Brain microvascular endothelial cell (primary cell): ENCODE data around the gene MYL6B.

Source experiments
- DNase-seq: peaks from one replicate; pipeline ENCODE4 v3.0.0-alpha.2; 2020
- H3K27ac ChIP-seq: fragments of 250-450 bp; sonication (Bioruptor Pico); 2 replicates; pipeline ENCODE4 v1.5.1; 2020; ENCODE audit warnings: mild to moderate bottlenecking, moderate library complexity
- H3K27me3 ChIP-seq: fragments of 250-450 bp; sonication (Bioruptor Pico); replicated peaks from 2 replicates; pipeline ENCODE4 v1.5.1; 2020; ENCODE audit warnings: mild to moderate bottlenecking
- H3K36me3 ChIP-seq: fragments of 250-450 bp; sonication (Bioruptor Pico); replicated peaks from 2 replicates; pipeline ENCODE4 v1.5.1; 2020; ENCODE audit warnings: mild to moderate bottlenecking
- H3K4me3 ChIP-seq: 2 replicates; pipeline ENCODE4 v1.5.1; 2011; ENCODE audit warnings: low read depth, mild to moderate bottlenecking, control low read depth, low read length, moderate library complexity
- in situ Hi-C: cut with HindIII; loops from 2 replicates; pipeline ENCODE4 v1.10.0; 2017; ENCODE audit warnings: low sequenced_read_pairs, low pct_ligation_motif_present
- TF ChIP-seq, protein P1 (sequence below): IDR thresholded peaks from 2 replicates; pipeline ENCODE4 v1.5.1; 2011; ENCODE audit warnings: low read depth, mild to moderate bottlenecking, moderate library complexity, low read length, control low read depth, inconsistent platforms; ENCODE audit errors: missing control alignments

Gene MYL6B

DNA sequence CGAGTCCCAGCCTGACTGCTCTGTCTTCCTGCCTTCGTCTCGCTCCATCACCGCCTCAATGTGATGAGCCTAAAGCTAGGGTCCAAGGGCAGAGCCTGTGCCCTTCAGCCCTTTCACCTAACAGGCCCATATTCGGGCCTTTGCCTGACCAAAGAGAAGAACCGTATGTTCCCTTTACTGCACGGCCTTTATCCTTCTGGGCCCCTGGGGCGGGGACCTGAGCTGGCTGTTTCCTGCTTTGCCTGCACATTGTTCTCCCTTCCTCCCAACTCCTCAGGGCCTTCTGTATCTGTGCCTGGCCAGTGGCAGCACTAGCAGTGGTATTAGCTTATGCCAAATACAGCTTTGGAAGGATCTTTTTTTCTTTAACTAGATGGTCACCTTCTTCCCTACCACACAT is 8.5 kb upstream of the MYL6B start:
- Histone ChIP-seq H3K36me3 (peaks cover 46% of the 10 kb centered on the region), H3K4me3 (no peak overlapping the region)

DNA sequence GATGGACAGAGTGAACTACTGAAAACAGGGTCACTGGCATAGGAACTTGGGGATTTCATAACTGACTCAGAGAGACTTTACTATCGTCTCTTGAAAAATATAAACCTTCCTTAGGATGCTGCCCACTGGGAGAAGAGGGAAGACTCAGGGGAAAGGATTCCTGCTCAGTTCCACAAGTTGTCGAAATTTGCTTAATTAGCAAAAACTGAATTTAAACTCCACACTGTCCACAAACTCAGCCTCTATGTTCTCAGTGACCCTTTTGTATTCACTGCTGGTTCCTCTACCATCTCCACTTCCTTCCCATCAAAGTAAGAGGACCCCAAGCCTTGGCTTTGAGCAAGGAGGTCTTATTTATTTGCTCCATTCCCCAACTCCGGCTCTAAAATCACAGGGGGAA is 7.2 kb upstream of the MYL6B start:
- H3K4me3 ChIP-seq: no peak overlapping the region
- no peak overlapping the region for H3K27ac ChIP-seq
- peaks cover 35% of the 10 kb centered on the region for H3K36me3 ChIP-seq
- DNase-seq: no peak
- TF ChIP-seq, protein P1, sequence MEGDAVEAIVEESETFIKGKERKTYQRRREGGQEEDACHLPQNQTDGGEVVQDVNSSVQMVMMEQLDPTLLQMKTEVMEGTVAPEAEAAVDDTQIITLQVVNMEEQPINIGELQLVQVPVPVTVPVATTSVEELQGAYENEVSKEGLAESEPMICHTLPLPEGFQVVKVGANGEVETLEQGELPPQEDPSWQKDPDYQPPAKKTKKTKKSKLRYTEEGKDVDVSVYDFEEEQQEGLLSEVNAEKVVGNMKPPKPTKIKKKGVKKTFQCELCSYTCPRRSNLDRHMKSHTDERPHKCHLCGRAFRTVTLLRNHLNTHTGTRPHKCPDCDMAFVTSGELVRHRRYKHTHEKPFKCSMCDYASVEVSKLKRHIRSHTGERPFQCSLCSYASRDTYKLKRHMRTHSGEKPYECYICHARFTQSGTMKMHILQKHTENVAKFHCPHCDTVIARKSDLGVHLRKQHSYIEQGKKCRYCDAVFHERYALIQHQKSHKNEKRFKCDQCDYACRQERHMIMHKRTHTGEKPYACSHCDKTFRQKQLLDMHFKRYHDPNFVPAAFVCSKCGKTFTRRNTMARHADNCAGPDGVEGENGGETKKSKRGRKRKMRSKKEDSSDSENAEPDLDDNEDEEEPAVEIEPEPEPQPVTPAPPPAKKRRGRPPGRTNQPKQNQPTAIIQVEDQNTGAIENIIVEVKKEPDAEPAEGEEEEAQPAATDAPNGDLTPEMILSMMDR: no peak
- in situ Hi-C loops: no loop called here
- H3K27me3 ChIP-seq: no peaks in the 10 kb centered on the region

More for the DNA sequence above, 8.5 kb upstream of the MYL6B start:
- Histone ChIP-seq H3K27me3 (no peaks in the 10 kb centered on the region), H3K27ac (no peak overlapping the region)
- in situ Hi-C loops: no loop called here
- TF ChIP-seq, protein P1: no peak
- DNase-seq: no peak

DNA sequence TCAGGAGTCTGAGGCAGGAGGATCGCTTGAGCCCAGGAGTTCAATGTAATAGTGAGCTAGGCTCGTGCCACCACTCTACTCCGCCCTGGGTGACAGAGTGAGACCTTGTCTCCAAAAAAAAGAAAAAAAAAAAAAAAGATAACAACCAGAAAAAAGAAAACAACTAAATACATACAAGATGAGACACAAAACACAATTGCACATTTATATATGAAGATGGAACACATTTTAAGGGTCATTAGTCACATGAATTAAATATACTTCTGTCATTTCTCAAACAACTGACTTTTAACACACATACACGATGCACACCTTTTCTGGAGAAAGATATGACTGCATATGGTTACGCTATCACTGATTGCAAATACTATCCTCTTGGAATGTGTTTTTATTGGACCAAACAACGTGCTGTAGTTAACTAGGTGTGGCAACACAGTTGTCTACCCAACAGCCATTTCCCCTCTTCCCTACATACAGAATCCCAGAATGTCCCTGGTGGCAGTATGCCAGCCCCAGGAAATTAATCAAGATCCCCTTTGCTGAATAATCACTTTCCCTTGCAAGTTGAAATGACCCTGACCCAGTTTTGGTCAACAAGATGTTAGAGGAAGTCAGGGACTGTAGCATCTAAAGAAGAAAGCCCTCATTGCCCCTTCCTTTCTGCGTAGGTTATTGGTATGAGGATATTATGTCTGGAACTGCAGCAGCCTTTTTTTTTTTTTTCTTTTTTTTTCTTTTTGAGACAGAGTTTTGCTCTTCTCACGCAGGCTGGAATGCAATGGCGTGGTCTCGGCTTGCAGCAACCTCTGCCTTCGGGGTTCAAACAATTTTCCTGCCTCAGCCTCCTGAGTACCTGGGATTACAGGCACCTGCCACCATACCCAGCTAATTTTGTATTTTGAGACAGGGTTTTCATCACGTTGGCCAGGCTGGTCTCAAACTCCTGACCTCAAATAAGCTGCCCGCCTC is 5.6 kb upstream of the MYL6B start:
- TF ChIP-seq, protein P1: no peak
- no peak overlapping the region for H3K4me3 ChIP-seq
- peaks cover 23% of the 10 kb centered on the region for H3K36me3 ChIP-seq
- no peaks in the 10 kb centered on the region for H3K27me3 ChIP-seq
- no peak for DNase-seq
- H3K27ac ChIP-seq: no peak overlapping the region
- in situ Hi-C loops: no loop called here

GRCh38 chr12:56150563-56150962 is 1.8 kb upstream of the MYL6B start:
- no peaks in the 10 kb centered on the region for H3K36me3 ChIP-seq
- H3K4me3 ChIP-seq: no peak overlapping the region
- in situ Hi-C loops: no loop called here
- no peaks in the 10 kb centered on the region for H3K27me3 ChIP-seq
- DNase-seq: no peak
- H3K27ac ChIP-seq: no peak overlapping the region
- TF ChIP-seq, protein P1: no peak

DNA sequence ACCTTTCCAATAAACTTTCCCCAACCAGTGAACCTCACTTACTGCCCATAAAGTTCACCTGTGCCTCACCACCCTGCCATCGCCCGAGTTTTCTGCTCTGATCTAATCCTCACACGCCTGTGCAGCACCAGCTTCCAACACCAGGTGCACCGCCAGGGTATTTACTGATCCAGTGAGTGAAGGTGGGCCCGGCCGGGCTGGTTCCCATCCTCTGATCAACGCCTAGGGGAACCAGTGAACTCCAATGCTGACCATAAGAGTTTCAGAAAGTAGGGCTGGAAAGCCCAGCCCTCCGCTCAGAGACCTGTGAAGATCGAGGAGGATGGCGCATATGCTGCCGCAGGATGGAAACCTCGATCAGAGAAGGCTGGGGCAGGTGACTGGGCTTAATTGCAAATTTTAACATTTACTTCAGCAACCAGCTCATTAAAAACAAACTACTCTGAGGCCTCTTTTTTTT is 685 bp upstream of the MYL6B start:
- in situ Hi-C loops: no loop called here
- DNase-seq: no peak
- H3K27ac ChIP-seq: peak overlapping the region; percentile 50
- no peaks in the 10 kb centered on the region for H3K36me3 ChIP-seq
- peak overlapping the region; percentile 74 for H3K4me3 ChIP-seq
- TF ChIP-seq, protein P1: peak; percentile 66
- H3K27me3 ChIP-seq: no peaks in the 10 kb centered on the region
